GM18909 (cell line): ENCODE measurements around the gene SUGCT.

ENCODE experiments used
- ATAC-seq: cut with Tn5 transposase; IDR thresholded peaks from one replicate; pipeline ENCODE4 v1.9.1; 2021; ENCODE audit warnings: mild to moderate bottlenecking; ENCODE audit not compliant: unreplicated experiment, poor library complexity

The SUGCT gene

GRCh38 chr7:40828686-40829600 lies 694.1 kb downstream of the SUGCT start:
- ATAC-seq, result no peak

- no peak for ATAC-seq
These were observed 698.5 kb downstream of the SUGCT start for GRCh38 chr7:40833191-40833887.

GRCh38 chr7:40833888-40834234 lies 699.1 kb downstream of the SUGCT start:
- ATAC-seq, result no peak

- no peak for ATAC-seq
These were observed 701.4 kb downstream of the SUGCT start for GRCh38 chr7:40836218-40836617.

GRCh38 chr7:40839881-40840280 lies 705.1 kb downstream of the SUGCT start:
- no peak for ATAC-seq

GRCh38 chr7:40840990-40841389 lies 706.2 kb downstream of the SUGCT start:
- ATAC-seq, result no peak

- ATAC-seq, result no peak
These were observed 707.8 kb downstream of the SUGCT start for GRCh38 chr7:40842641-40843040.

GRCh38 chr7:40843338-40843985 lies 708.7 kb downstream of the SUGCT start:
- ATAC-seq, result no peak

GRCh38 chr7:40845943-40846342 lies 711.1 kb downstream of the SUGCT start:
- ATAC-seq, result no peak

- ATAC-seq, result no peak
These were observed 713.1 kb downstream of the SUGCT start for GRCh38 chr7:40847921-40848320.

GRCh38 chr7:40848541-40849221 lies 713.9 kb downstream of the SUGCT start:
- ATAC-seq, result no peak

- no peak for ATAC-seq
These were observed 715.2 kb downstream of the SUGCT start for GRCh38 chr7:40850017-40850416.

GRCh38 chr7:40851001-40851400 lies 716.2 kb downstream of the SUGCT start:
- no peak for ATAC-seq

- no peak for ATAC-seq
These were observed 724.3 kb downstream of the SUGCT start for GRCh38 chr7:40859076-40859475.

- no peak for ATAC-seq
These were observed 725.2 kb downstream of the SUGCT start for GRCh38 chr7:40859965-40860543.

GRCh38 chr7:40865441-40866233 lies 730.8 kb downstream of the SUGCT start:
- no peak for ATAC-seq

- no peak for ATAC-seq
These were observed 731.8 kb downstream of the SUGCT start for GRCh38 chr7:40866601-40867000.

GRCh38 chr7:40870108-40870507 lies 735.3 kb downstream of the SUGCT start:
- ATAC-seq, result no peak

GRCh38 chr7:40873248-40873647 lies 738.4 kb downstream of the SUGCT start:
- no peak for ATAC-seq
